Stimulated activated CD4-positive, alpha-beta T cell treated with anti-CD3 and anti-CD28 coated beads, Interleukin-1b, Interleukin-23, amount 100 ng/mL, for 1 hour (primary cell): Measurements from ENCODE around the gene RXFP4.
"Not testable (repeated sequence)": the region's sequence is repeated elsewhere in the genome, so short reads cannot be mapped to it uniquely, and the experiment has no call there.

Source experiments
- DNase-seq, 2 donors: peaks; one replicate each; pipeline ENCODE4 v3.0.0-alpha.2; 2020; ENCODE audit warnings: low read depth in 2 of 2

The RXFP4 gene, protein sequence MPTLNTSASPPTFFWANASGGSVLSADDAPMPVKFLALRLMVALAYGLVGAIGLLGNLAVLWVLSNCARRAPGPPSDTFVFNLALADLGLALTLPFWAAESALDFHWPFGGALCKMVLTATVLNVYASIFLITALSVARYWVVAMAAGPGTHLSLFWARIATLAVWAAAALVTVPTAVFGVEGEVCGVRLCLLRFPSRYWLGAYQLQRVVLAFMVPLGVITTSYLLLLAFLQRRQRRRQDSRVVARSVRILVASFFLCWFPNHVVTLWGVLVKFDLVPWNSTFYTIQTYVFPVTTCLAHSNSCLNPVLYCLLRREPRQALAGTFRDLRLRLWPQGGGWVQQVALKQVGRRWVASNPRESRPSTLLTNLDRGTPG

DNA sequence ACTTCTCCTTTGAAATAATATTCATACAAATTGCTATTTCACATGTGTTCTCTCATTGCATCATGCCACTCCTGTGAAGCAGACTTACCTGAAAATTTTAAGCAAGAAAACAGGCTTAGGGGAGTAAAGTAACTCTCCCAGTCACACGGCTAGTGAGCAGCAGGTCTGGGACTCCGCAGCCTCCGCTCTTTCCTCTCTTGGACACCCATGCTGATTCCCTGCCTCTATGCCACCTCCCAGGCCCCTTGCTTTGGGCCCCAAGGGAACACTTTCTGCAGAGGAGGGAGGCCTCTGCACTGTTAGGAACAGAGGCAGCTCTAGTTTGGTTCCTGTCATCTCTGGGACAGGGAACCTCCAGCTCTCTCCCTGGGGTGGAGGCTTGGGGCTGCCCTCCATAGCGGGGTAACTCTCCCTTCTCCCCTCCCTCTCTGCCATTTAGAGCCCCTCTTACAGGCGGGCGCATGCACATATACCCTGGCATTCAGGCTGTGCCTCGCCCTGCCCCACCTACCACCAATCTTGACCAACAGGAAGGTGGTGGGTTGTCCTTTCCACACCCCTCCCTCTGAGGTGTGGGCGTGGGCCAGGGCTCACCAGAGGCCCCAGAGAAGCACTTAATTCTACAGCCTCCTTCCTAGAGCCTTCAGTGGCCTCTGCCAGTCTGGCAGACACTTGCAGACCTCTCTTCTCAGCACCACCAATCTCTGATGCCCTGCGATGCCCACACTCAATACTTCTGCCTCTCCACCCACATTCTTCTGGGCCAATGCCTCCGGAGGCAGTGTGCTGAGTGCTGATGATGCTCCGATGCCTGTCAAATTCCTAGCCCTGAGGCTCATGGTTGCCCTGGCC is at the start of gene RXFP4:
Gene RXFP4 (plus strand): TSS at position 646 of the 852 bp plus-strand sequence. CDS start 72 bp downstream, at position 718.
- no peak for DNase-seq

DNA sequence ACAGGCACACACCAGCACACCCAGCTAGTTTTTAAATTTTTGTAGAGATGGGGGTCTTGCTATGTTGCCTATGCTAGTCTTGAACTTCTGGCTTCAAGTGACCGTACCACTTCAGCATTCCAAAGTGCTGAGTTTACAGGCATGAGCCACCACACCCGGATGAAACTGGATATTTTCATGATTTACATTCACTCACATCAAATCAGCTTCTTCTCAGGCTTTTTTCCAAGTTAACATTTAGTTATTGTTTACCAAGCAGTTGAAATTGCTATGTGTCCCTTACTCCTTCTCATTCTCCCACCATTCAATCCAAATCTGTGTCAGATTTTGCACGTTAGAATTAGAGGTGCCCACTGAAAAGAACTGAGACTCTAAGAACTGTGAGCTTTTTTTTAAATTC is 48.6 kb upstream of the RXFP4 start:
- no peak for DNase-seq

DNA sequence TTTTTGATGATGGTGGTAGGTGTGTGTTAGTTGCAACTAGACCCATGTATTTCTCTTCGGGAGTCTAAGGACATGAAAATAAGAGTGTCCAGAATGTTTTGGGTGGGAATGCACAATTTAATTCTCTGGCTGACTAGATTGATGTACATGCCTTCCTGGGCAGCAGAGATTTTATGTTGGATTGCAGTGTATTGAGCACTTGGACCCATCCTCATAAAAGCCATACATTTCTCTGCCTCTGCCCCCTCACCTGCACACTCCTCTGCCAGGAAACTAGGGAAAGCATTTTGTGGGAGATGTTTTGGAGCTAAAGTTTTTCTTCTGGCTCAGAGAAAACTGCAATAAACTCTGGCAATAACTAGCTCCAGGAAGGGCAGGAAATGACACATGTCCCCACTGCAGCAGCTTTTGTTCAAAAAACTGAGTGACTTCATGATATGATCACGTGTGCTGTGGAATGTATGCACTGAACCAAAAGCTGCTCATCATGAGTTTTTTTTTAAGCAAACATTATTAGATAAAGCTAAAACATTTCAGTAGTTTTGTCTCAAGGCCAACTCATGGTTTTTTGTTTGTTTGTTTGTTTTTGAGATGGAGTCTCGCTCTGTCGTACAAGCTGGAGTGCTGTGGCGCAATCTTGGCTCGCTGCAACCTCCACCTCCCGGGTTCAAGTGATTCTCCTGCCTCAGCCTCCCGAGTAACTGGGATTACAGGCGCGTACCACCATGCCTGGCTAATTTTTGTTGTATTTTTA is 47.9 kb upstream of the RXFP4 start:
- DNase-seq: no peak

DNA sequence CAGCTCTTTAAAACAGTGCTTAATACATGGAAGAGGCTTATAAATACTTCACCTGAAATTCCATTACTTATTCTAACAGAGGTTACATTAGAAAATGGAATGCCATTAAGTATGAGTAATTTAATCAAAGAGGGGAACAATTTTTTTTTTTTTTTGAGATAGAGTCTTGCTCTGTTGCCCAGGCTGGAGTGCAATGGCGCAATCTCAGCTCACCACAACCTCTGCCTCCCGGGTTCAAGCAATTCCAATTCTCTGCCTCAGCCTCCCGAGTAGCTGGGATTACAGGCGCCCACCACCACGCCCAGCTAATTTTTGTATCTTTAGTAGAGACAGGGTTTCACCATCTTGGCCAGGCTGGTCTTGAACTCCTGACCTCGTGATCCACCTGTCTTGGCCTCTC is 45.8 kb upstream of the RXFP4 start:
- not testable (repeated sequence) for DNase-seq

DNA sequence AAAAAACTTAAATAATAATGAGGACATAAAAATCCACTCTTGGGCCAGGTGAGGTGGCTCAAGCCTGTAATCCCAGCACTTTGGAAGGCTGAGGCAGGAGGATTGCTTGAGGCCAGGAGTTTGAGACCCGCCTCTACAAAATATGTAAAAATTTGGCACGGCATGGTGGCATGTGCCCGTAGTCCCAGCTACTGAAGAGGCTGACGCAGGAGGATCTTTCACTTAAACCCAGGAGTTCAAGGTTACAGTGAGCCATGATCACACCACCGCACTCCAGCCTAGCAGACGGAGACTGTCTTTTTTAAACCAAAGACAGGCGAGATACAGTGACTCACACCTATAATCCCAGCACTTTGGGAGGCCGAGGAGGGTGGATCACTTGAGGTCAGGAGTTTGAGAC is 45.0 kb upstream of the RXFP4 start:
- DNase-seq: not testable (repeated sequence)

DNA sequence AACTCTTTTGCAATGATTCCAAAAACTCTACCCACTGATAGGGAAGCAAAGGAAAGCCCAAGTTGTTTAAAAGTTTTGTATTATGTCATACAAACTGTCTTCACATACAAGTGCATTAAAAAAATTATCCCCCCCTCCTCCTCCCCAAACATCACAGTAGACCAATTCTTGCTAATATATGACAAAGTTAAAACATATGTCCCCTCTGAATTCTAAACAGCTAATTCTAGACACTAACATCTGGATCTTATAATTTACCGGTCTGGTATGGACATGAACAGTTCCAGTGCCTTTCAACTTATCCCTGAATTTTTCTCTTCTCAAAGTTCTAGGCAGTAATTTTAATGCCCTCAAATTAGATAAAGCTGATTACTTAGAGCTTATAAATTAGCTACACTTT is 43.7 kb upstream of the RXFP4 start:
- DNase-seq: no peak

DNA sequence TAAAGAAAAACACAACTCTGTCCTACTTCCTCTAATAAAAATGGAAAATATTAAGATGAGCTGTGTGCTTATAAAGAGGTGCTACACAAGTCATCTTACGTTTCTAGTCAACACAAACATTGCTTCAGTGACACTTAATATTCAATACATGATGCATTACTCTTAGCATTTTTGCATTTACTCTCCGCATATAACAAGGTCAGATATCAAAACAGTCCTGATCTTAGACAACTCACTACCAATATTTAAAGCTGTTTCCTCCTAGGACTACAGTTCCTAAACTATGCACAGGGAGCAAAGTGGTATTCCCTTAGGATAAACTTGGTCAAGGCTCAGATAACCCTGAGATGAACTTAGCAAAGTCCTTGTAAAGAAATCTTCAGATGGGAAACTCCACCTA is 42.5 kb upstream of the RXFP4 start:
- no peak for DNase-seq

DNA sequence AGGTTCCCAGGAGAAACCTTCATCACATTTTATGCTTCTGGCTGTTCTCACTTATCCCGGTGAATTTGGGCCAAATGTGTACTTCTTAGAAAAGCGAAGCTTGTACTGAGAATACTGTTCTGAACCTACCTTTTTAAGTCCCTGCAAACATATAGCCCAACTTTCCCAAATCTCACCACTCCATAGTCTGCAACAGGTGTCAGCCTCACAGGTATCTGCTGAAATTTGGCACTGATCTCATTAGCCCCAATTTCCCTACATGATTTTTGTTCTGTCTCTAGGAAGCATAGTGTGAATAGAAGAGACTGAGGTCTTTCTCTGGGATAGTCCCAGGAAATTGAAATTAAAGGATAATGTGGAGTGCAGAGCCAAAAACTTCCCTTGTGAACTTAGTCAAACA is 41.8 kb upstream of the RXFP4 start:
- DNase-seq: no peak

DNA sequence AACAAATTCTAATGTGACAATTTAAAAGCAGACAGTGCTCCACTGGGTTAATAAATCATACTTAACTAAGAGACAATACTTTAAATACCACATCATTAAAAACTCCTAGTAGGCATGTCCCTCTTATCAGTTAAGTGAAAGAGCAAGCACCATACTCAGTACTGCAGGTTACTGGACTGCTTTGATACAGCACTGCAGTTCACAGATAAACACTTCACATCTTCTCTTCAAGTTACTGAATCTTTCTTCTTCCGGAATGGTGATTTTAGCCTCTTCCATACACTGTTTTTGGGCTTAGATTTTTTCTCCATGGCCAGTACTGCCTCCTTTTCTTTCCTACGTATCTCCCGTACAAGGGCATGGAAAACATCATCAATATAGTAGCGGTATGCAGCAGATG is 41.3 kb upstream of the RXFP4 start:
- DNase-seq: no peak

DNA sequence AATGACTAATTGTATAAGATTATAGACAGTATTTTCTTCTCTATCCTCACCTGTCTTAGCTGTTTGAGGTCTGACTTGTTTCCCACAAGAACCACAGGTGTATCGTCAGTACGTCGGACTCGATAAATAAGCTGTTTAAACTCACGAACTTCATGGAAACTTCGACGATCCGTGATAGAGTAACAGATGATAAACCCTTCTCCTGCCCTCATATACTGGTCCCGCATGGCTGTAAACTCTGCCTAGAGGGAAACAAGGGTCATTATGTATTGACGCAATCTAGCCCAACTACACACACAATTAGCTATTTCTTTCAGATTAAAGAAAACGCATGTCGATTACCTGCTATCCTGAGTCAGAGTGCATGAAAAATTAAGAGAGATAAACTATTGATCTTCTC is 37.2 kb upstream of the RXFP4 start:
- DNase-seq: no peak

DNA sequence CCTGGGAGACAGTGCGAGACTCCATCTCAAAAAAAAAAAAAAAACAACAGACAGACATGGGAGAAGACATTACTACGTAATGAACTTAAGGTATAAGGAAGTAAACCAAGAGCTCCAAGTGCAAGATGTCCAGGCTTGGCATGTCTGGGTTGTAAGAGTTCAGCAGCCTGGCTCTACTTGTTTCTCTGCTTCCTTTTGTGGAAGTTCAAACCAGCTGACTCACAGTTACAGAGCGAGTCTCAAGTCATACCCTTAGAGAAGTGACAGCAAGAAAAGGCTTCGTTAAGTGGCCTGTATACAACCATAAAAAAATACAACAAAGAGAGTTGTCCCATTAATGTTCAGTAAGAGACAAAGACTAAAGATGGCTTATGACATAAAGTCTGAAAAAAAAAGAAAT is 31.5 kb upstream of the RXFP4 start:
- DNase-seq: no peak

DNA sequence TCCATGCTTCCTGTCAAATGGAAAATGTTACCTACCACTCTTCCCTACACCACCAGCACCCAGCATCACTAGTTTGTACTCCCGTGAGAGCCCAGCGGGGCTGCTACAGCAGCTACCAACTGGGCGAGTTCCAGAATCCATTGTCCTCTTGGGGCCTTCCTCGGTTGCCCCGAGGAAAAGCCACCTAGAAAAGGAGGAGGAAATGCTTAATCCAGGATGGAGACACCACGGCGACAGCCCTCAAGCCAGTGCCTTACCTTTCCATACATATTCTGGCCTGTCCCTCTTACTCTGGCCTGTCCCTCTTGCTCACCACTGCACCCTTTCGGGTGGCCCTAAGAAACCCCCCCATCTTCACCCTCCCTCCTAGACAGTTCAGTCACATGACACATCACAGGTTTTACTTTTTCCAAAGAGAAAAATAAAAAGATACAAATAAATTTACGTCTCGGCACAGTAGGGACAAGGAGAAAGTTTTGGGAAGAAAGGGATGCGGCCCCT is 30.8 kb upstream of the RXFP4 start:
- DNase-seq: no peak

DNA sequence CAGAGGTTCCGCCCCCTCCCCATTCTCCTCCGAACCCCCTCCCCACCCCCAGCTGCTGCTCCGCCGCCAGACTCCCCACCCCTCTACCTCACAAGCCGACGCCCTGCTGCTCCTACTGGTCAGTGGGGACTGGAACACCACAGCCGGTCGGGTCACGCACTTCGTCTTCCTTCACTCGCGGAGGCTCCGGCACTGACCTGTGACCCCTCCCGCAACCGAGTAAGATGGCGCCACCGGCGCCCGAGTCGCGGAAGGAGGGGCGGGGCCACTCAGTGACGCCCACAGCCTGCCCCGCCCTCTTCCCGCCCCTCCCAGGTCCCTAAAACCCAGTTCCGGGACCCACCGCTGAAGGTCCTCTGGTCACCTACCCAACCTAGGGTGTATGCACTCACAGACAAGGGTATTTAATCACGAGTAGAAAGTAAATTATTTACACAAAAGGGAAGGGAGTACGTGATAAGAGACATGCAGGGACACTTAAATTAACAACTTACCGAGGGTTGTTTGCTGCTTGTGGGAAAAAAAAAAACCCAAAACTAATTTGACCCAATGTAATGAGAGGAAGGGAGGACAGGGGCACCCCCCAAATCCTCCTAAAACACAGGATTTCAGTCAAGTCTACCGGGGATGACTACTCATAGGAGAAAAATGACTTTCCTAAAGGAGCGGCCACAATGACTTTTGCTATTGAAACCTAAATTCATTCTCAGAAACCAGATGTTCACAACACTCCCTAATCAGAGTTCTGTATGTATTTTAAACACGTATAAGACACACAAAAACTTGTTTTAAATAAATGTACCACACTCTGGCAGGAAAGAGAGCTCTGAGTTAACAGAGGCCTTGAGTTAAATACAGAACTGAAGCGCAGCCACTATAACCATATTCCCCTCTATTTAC is 30.0 kb upstream of the RXFP4 start, which contains the start of gene RIT1:
Gene RIT1 (minus strand): TSS at position 194 of the 900 bp plus-strand sequence. CDS start 588 bp downstream, outside the sequence.
- DNase-seq: peak; percentile 66 to 78

DNA sequence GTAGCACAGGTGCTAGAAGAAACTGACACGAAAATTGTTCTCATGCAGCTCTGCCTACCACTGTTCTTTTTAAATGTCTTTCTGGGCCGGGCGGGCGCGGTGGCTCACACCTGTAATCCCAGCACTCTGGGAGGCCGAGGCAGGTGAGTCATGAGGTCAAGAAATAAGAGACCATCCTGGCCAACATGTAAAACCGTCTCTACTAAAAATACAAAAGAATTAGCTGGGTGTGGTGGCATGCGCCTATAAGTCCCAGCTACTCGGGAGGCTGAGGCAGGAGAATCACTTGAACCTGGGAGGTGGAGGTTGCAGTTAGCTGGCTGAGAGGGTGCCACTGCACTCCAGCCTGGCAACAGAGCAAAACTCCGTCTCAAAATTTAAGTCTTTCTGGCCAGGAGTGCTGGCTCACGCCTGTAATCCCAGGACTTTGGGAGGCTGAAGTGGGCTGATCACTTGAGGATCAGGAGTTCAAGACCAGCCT is 29.3 kb upstream of the RXFP4 start:
- DNase-seq: no peak

DNA sequence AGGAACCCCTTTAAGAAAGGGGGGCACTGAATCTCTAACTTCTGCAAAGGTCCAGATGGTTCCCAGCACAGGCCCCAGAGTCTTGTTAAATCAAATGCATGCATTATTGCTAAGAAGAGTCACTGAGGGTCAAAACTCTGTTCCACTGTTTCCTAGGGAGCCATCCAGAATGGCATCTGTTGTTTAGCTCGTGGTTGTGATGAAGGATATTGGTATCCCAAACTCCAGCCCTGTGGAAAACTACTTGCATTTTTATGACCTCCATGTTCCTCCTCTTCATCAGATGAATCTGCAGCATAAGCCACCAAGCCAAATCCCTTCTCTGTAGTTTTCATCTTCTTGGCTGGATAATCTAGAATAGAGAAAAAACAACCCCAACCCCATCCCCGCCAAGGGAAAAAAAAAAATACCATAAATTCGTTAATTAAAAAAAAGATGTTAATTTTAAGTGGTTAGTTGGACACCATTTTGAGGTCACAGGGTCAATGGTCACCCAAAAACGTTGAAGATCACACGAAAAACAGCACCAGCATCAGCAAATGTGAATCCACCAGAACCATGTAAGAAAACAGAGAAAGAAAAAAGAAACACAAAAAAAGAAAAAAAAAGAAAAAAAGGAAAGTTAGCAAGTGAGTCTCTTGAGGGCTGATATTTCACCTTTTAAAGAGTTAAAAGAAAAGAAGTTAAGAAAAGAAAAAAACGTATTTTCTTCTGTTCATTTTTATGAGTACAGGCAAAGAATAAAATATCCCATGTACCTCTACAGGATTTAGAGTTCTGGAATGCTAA is 27.3 kb upstream of the RXFP4 start:
- DNase-seq: no peak

DNA sequence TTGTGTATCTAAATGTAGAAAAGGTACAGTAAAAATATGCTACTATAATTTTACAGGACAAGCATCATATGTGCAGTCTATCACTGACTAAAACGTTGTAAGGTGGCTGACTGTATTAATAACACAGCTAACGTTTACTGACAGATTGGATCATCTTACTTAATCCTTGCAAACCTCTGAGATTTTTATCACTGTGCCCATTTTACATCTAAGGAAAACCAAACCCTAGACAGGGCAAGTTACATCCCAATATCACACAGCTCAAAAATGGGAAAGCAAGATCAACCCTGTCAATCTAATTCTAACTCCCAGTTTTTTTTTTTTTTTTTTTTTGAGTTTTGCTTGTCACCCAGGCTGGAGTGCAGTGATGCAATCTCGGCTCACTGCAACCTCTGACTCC is 22.8 kb upstream of the RXFP4 start:
- no peak for DNase-seq

DNA sequence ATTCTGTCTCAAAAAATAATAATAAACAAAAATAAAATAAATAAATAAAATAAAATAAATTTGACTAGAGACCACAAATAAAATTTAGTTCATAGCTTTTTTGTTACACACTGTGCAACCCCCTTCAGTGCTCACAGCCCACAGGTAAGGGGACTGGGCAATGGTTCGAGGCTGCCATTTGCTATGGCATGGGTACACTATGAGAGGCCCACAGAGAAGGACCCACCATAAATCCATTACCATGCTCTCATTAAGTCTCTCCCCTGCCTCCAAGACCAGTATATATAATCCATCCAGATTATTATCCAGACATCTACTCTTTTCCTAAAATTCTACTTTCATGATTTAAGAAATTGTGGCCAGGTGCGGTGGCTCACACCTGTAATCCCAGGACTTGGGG is 21.6 kb upstream of the RXFP4 start:
- no peak for DNase-seq

DNA sequence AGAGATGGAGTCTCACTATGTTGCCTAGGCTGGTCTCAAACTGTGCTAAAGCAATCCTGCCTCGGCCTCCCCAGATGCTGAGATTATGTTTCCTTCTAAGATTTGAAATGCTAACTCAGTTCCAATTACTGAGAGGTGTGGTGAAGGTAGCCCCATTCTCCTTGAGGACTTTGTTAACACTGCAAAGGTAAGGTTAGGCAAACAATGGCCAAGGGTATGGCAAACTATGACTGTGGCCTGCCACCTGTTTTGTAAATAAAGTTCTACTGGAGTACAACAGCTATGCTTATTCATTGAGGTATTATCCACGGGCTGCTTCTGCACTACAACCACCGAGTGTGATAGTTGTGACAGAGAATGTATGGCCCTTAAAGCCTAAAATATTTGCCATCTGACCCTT is 20.7 kb upstream of the RXFP4 start:
- no peak for DNase-seq

DNA sequence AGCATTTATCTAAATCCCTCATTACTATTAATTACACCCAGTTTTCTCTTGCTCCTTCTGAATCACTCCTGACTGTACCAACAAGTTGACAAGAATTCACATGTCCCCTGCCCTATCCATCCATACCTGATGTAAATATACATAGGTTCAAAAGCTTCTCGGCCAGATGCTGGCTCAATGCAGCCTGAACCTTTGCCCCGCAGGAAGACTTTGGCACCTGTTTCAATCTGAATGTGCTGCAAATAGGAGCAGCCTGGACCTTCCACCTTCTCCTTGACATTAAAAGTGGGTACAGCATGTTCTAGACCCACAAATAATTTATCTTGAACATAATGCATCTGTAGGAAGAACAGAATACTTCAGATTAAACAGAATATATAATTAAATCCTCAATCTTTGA is 15.9 kb upstream of the RXFP4 start:
- no peak for DNase-seq

DNA sequence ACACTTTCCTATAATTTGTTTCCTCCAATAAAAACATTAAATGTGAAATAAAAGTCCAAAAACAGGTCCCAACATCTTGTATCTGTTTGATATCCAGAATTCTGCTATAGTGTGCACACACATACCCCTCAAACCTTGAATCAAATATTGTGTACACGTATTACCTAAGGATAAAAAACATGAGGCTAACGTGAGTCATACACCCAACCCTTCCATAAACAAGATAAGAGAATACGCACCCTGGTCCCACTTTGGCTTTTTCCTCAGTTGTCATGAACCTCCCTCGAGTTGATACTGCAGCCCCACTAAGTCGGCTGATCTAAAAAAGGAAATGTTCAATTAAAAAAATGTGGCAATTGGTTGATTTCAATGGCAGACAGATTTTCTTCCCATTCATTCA is 12.4 kb upstream of the RXFP4 start:
- no peak for DNase-seq
